Peyer's patch (tissue), 4 donors: ENCODE results near the gene LSM4.
A peak's percentile ranks its signal among the peaks of the same experiment; 100 is the strongest.

Source experiments
- CTCF ChIP-seq, 6 experiments: fragments of 450-650 bp in 4 of 6; fragments of 200-600 bp in 2 of 6; sonication (generic) in 1 of 6; IDR thresholded peaks; one replicate each; pipeline ENCODE4 v1.5.1; 2017 to 2019; ENCODE audit warnings: antibody characterized with exemption in 6 of 6, mild to moderate bottlenecking in 3 of 6, moderate library complexity in 1 of 6
- POLR2A ChIP-seq, 2 donors: fragments of 450-650 bp; IDR thresholded peaks; one replicate each; pipeline ENCODE4 v1.5.1; 2017; ENCODE audit warnings: antibody characterized with exemption in 2 of 2, mild to moderate bottlenecking in 2 of 2, moderate library complexity in 2 of 2

GRCh38 chr19:18340990-18341868 lies 18.4 kb upstream of the LSM4 start:
- TF ChIP-seq CTCF (IDR thresholded peaks at IDR 0.05) (no peak), POLR2A (IDR thresholded peaks at IDR 0.05) (peak in 1 of 2 donors; percentile 50)
